Activated CD4-positive, alpha-beta T cell treated with anti-CD3 and anti-CD28 coated beads, Interleukin-2, amount 10 ng/mL, durations not matched to agents 7 days and 5 days (primary cell): Measurements from ENCODE around the gene FOXL2. TPM values are rescaled to one million over a fixed set of nuclear protein-coding genes. Genes with fewer than 3 reads are reported as not detected.

Experiments used
- CTCF ChIA-PET: fragments of 350-600 bp; sonication (Branson Sonifier 250); formaldehyde crosslinking; loops from one replicate; lab custom pipeline; 2021; ENCODE audit warnings: antibody characterized with exemption; lab: Charles Lee
- POLR2A ChIA-PET: fragments of 350-600 bp; sonication (Branson Sonifier 250); formaldehyde crosslinking; loops from one replicate; lab custom pipeline; 2021; ENCODE audit warnings: antibody characterized with exemption; lab: Charles Lee
- DNase-seq: peaks from one replicate; pipeline ENCODE4 v3.0.0-alpha.2; 2020
- H3K27ac Mint-ChIP-seq: one replicate; pipeline ENCODE4 v1.8.0; 2021; ENCODE audit warnings: mild to moderate bottlenecking, moderate library complexity, mixed read lengths
- H3K27me3 Mint-ChIP-seq: one replicate; pipeline ENCODE4 v1.8.0; 2021; ENCODE audit warnings: mixed read lengths
- H3K36me3 Mint-ChIP-seq: one replicate; pipeline ENCODE4 v1.8.0; 2021; ENCODE audit warnings: low read depth, mixed read lengths
- H3K4me1 Mint-ChIP-seq: one replicate; pipeline ENCODE4 v1.8.0; 2021; ENCODE audit warnings: mixed read lengths
- H3K4me3 Mint-ChIP-seq: one replicate; pipeline ENCODE4 v1.8.0; 2021; ENCODE audit warnings: mild to moderate bottlenecking, moderate library complexity, mixed read lengths
- H3K9me3 Mint-ChIP-seq: one replicate; pipeline ENCODE4 v1.8.0; 2021; ENCODE audit warnings: mixed read lengths
- total RNA-seq, 2 experiments: library from RNA; stranded (reverse); gene quantifications; one replicate each; pipeline ENCODE4 v1.2.3, GENCODE V29; 2021

FOXL2 gene
- total RNA-seq, 2 experiments from 2014 or later = not detected

DNA sequence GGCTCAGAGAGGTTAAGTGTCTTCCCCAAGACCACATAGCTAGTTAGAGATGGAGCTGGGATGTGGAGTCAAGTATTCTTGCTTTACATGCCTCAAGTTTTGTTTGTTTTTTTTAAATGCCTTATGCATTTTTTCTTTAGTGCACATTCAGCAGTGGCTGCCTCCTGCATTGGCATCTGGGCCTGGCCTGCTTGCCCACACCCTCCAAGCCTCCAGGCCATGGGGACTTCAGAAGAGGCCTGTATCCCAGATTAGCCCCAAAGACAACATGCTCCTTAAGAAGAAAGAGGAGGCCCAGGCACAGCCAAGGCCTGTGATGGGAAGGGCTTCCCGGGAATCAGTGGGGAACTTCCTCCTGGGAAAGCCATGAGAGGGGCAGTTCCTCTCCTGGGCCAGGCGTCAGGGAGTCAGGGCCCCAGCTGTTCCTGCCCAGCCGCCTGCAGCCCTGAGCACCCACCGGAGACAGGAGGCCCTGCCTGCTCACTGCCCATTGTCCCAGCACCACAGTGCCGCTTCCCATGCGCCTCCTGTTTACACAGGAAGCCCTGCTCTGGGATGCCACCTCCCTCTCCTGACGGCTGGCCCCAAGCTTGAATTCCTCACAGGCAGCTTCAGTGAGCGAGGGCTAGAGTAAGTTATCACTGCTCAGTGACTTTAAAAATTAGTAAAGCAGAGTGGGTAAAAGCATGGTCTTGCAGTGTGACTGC, 16.1 kb upstream of the FOXL2 start:
- H3K4me3 Mint-ChIP-seq = no peak overlapping the region
- H3K27ac Mint-ChIP-seq = no peak overlapping the region
- H3K27me3 Mint-ChIP-seq = peaks cover 45% of the 10 kb centered on the region
- no peaks in the 10 kb centered on the region for H3K9me3 Mint-ChIP-seq
- peaks cover 2% of the 10 kb centered on the region for H3K36me3 Mint-ChIP-seq
- CTCF ChIA-PET = interaction anchor here (1.0 kb wide), 1 partner anchor 9 kb away, joined by 3 read pairs; no protein-coding TSS in a partner anchor
- DNase-seq = no peak
- POLR2A ChIA-PET = no interaction called here
- peaks cover 7% of the 10 kb centered on the region for H3K4me1 Mint-ChIP-seq

DNA sequence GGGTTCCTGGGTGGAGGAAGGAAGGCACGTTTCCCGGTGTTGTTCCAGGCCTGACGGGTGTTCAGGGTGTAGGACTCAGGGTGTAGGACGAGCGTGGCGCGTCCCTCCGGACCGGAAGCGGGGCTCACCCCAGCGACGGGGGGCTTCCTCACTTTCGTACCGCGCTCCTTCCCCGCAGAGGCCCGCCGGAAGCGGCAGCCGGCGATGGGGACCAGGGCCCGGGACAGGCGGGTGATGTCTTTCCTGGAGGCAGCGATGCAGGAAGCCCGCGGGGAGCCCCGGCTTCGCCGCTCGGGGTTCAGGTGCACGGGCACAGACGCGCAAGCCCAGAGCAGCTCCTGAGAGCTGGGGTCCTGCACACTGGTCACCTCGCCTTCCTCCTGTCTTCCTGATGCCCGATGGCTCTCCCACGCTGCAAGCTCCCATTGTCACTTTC, 13.5 kb upstream of the FOXL2 start:
- ChIA-PET POLR2A (no interaction called here), CTCF (interaction anchor here (1.1 kb wide), 1 partner anchor 24 kb away, joined by 3 read pairs; no protein-coding TSS in a partner anchor)
- Mint-ChIP-seq H3K4me1 (peaks cover 7% of the 10 kb centered on the region), H3K9me3 (no peaks in the 10 kb centered on the region), H3K36me3 (no peaks in the 10 kb centered on the region), H3K27ac (no peak overlapping the region), H3K4me3 (no peak overlapping the region), H3K27me3 (peaks cover 45% of the 10 kb centered on the region)
- DNase-seq = no peak

DNA sequence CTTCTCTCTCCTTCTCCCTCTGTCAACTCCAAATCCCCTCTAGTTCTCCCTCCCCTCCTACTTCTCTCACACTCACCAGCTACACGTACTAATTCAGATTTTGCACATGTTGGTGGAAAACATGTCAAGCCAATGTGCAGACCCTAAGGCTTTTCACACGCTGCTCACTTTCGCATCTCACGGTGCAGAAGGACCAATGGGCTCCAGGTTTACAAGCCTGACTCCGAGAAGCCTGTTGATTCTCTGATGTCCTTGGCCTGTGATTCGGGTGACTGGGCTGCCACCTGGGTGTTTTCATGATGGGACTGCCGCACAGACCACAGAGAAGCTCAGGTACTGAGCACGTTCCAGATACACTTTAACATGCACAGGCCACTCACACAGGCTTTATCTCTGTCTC, 3.8 kb upstream of the FOXL2 start:
- H3K4me1 Mint-ChIP-seq = peaks cover 20% of the 10 kb centered on the region
- peak overlapping the region; percentile 14 for H3K4me3 Mint-ChIP-seq
- ChIA-PET POLR2A (no interaction called here), CTCF (interaction anchor here (1.6 to 2.5 kb wide), 2 partner anchors 14 to 18 kb away, joined by 6 to 12 read pairs; no protein-coding TSS in a partner anchor)
- DNase-seq = no peak
- no peak overlapping the region for H3K27ac Mint-ChIP-seq
- H3K9me3 Mint-ChIP-seq = no peaks in the 10 kb centered on the region
- peaks cover 64% of the 10 kb centered on the region for H3K27me3 Mint-ChIP-seq
- H3K36me3 Mint-ChIP-seq = no peaks in the 10 kb centered on the region

GRCh38 chr3:138950006-138950644, 3.2 kb upstream of the FOXL2 start:
- Mint-ChIP-seq H3K36me3 (no peaks in the 10 kb centered on the region), H3K4me1 (peaks cover 23% of the 10 kb centered on the region), H3K4me3 (peak overlapping the region; percentile 22), H3K27me3 (peaks cover 67% of the 10 kb centered on the region), H3K9me3 (no peaks in the 10 kb centered on the region), H3K27ac (no peak overlapping the region)
- DNase-seq = peak; percentile 26
- ChIA-PET CTCF (interaction anchor here (1.6 to 2.5 kb wide), 2 partner anchors 14 to 18 kb away, joined by 6 to 12 read pairs; no protein-coding TSS in a partner anchor), POLR2A (no interaction called here)

DNA sequence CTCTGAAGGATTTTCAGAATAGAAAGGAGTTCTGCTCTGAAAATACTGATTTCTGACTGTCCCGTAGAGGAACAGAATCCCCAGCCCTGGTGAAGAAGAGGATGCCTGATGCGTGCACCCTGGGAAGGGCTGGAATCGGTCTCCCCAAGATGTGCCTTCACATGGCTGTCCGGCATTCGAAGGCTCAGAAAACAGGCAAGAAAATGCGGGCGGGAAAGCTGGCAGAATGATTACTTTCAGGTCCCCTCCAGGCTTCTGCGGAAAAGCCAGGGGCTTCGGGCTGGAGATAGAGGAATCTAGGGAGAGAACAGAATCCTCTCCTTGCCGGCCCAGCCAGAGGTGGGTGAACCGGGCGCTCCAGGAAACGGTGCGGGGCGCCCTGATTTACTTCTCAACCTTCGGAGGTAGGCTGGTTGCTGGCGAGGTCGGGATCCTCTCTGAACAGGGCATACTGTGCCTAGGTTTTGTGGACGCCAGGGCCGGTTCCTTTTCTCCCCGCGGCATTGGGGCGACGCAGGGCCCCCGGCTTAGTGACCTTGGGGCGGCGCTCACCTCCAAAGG, 2.6 kb upstream of the FOXL2 start:
- no peak for DNase-seq
- POLR2A ChIA-PET = no interaction called here
- peaks cover 26% of the 10 kb centered on the region for H3K4me1 Mint-ChIP-seq
- no peaks in the 10 kb centered on the region for H3K36me3 Mint-ChIP-seq
- CTCF ChIA-PET = interaction anchor here (1.6 to 2.5 kb wide), 3 partner anchors 13 to 17 kb away, joined by 6 to 12 read pairs (median 12); no protein-coding TSS in a partner anchor
- H3K27ac Mint-ChIP-seq = no peak overlapping the region
- H3K4me3 Mint-ChIP-seq = no peak overlapping the region
- no peaks in the 10 kb centered on the region for H3K9me3 Mint-ChIP-seq
- peaks cover 70% of the 10 kb centered on the region for H3K27me3 Mint-ChIP-seq

GRCh38 chr3:138949002-138949418, 2.1 kb upstream of the FOXL2 start:
- Mint-ChIP-seq H3K4me3 (no peak overlapping the region), H3K9me3 (no peaks in the 10 kb centered on the region), H3K36me3 (no peaks in the 10 kb centered on the region), H3K27ac (no peak overlapping the region), H3K27me3 (peaks cover 75% of the 10 kb centered on the region), H3K4me1 (peaks cover 31% of the 10 kb centered on the region)
- DNase-seq = no peak
- CTCF ChIA-PET = interaction anchor here (2.3 kb wide), 1 partner anchor 12 kb away, joined by 12 read pairs; no protein-coding TSS in a partner anchor
- POLR2A ChIA-PET = no interaction called here

DNA sequence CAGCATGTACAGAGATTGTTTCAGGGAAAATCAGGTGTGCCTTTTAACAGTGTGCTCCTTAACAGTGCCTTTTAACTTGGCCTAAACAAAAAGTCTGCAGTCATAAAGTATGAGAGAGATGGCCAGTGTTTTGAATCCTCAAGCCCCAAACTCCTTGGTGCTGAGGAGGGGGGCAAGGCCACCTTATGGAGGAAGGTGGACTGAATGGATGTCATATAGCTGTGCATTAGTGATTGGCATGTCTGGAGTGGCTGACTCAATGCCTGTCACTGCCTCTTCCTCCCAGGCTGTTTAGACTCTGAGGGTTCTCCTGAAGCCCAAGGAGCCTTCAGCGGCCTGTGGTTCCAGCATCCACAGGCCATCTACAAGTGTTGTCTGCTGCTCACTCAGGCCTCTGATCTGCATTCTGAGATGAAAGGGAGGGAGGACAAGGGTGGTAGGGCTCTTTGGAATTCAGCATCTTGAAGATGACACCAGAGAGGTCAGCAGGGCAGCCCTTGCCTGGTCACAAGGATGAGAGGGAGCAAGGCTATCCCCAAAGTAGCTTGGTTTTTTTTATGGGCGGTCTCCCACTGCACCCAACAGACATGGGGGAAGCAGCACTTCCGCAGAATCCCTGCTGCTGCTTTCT, 1.5 kb upstream of the FOXL2 start:
- ChIA-PET CTCF (interaction anchor here (2.3 kb wide), 1 partner anchor 12 kb away, joined by 12 read pairs; no protein-coding TSS in a partner anchor), POLR2A (no interaction called here)
- Mint-ChIP-seq H3K27ac (no peak overlapping the region), H3K4me3 (no peak overlapping the region), H3K27me3 (peaks cover 80% of the 10 kb centered on the region), H3K36me3 (no peaks in the 10 kb centered on the region), H3K9me3 (no peaks in the 10 kb centered on the region), H3K4me1 (peaks cover 35% of the 10 kb centered on the region)
- no peak for DNase-seq

- CTCF ChIA-PET = interaction anchor here (0.6 to 2.3 kb wide), 3 partner anchors 11 to 734 kb away, joined by 4 to 12 read pairs (median 6); no protein-coding TSS in a partner anchor
- H3K4me3 Mint-ChIP-seq = no peak overlapping the region
These were observed 671 bp upstream of the FOXL2 start for GRCh38 chr3:138947495-138948121.

GRCh38 chr3:138945709-138946662, 951 bp downstream of the FOXL2 start:
- DNase-seq = peak; percentile 20
- H3K9me3 Mint-ChIP-seq = no peaks in the 10 kb centered on the region
- H3K36me3 Mint-ChIP-seq = no peaks in the 10 kb centered on the region
- peaks cover 37% of the 10 kb centered on the region for H3K4me1 Mint-ChIP-seq
- POLR2A ChIA-PET = no interaction called here
- H3K4me3 Mint-ChIP-seq = peak overlapping the region; percentile 41
- no peak overlapping the region for H3K27ac Mint-ChIP-seq
- H3K27me3 Mint-ChIP-seq = peaks cover 88% of the 10 kb centered on the region
- CTCF ChIA-PET = interaction anchor here (1.0 to 1.3 kb wide), 3 partner anchors 10 to 30 kb away, joined by 6 to 7 read pairs (median 6); no protein-coding TSS in a partner anchor

More at GRCh38 chr3:138947495-138948121, 671 bp upstream of the FOXL2 start:
- peaks cover 37% of the 10 kb centered on the region for H3K4me1 Mint-ChIP-seq
- no peak overlapping the region for H3K27ac Mint-ChIP-seq
- POLR2A ChIA-PET = no interaction called here
- no peaks in the 10 kb centered on the region for H3K9me3 Mint-ChIP-seq
- peaks cover 84% of the 10 kb centered on the region for H3K27me3 Mint-ChIP-seq
- no peaks in the 10 kb centered on the region for H3K36me3 Mint-ChIP-seq
- DNase-seq = no peak

GRCh38 chr3:138944929-138945708, 1.8 kb downstream of the FOXL2 start:
- no peak for DNase-seq
- Mint-ChIP-seq H3K36me3 (no peaks in the 10 kb centered on the region), H3K27ac (peak overlapping the region; percentile 75), H3K9me3 (no peaks in the 10 kb centered on the region), H3K27me3 (peaks cover 88% of the 10 kb centered on the region), H3K4me3 (peak overlapping the region; percentile 73), H3K4me1 (peaks cover 31% of the 10 kb centered on the region)
- CTCF ChIA-PET = interaction anchor here (1.0 to 1.1 kb wide), 3 partner anchors 9 to 384 kb away, joined by 3 to 6 read pairs (median 4); partner anchors contain the start of gene CEP70
- POLR2A ChIA-PET = no interaction called here

DNA sequence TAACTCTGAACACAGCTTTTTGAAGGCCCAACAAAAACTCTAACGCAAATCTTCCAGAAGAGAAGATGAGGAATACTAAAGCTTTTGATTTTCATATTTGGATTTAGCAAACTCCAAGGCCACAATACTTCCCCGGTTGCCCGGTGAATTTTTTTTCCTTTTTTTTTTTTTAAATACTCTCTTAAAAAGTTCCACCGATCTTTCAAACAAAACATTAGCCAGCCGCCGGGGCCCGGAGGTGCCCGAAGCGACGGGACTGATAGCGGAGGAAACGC, 2.3 kb downstream of the FOXL2 start:
- CTCF ChIA-PET = interaction anchor here (1.0 to 1.1 kb wide), 2 partner anchors 350 to 384 kb away, joined by 3 to 4 read pairs; partner anchors contain the start of gene CEP70
- POLR2A ChIA-PET = no interaction called here
- H3K27me3 Mint-ChIP-seq = peaks cover 91% of the 10 kb centered on the region

More for the DNA sequence above, 2.3 kb downstream of the FOXL2 start:
- no peaks in the 10 kb centered on the region for H3K36me3 Mint-ChIP-seq
- peak overlapping the region; percentile 5 for H3K4me3 Mint-ChIP-seq
- no peaks in the 10 kb centered on the region for H3K9me3 Mint-ChIP-seq
- peaks cover 31% of the 10 kb centered on the region for H3K4me1 Mint-ChIP-seq
- no peak overlapping the region for H3K27ac Mint-ChIP-seq
- DNase-seq = no peak
